Neural progenitor cell (in vitro differentiated cells): ENCODE data around the gene AJAP1. TPM values are rescaled to one million over a fixed set of nuclear protein-coding genes. Genes with fewer than 3 reads are reported as not detected.
A peak's percentile ranks its signal among the peaks of the same experiment; 100 is the strongest.

Source experiments
- DNase-seq: peaks from one replicate; pipeline ENCODE4 v3.0.0-alpha.2; 2016; ENCODE audit warnings: low spot score
- H2AFZ ChIP-seq: fragments of 200-600 bp; sonication (generic); replicated peaks from 2 replicates; pipeline ENCODE4 v1.6.1; 2016; ENCODE audit warnings: antibody characterized with exemption
- H3F3A ChIP-seq: fragments of 200-600 bp; sonication (generic); 2 replicates; pipeline ENCODE4 v1.6.1; 2016; ENCODE audit warnings: antibody characterized with exemption, low read depth
- H3K27ac ChIP-seq: fragments of 200-600 bp; sonication (generic); 2 replicates; pipeline ENCODE4 v1.5.1; 2016; ENCODE audit warnings: mild to moderate bottlenecking
- H3K27me3 ChIP-seq: fragments of 200-600 bp; sonication (generic); 2 replicates; pipeline ENCODE4 v1.6.1; 2016; ENCODE audit warnings: mild to moderate bottlenecking, moderate library complexity
- H3K36me3 ChIP-seq: fragments of 200-600 bp; sonication (generic); 2 replicates; pipeline ENCODE4 v1.5.1; 2016
- H3K4me1 ChIP-seq: fragments of 200-600 bp; sonication (generic); 2 replicates; pipeline ENCODE4 v1.6.1; 2016; ENCODE audit warnings: mixed run types
- H3K4me2 ChIP-seq: fragments of 200-600 bp; sonication (generic); 2 replicates; pipeline ENCODE4 v1.6.1; 2016
- H3K4me3 ChIP-seq: fragments of 200-600 bp; sonication (generic); 2 replicates; pipeline ENCODE4 v1.5.1; 2016
- H3K79me2 ChIP-seq: fragments of 200-600 bp; sonication (generic); 2 replicates; pipeline ENCODE4 v1.6.1; 2016; ENCODE audit warnings: low read depth
- H3K9ac ChIP-seq: fragments of 200-600 bp; sonication (generic); 2 replicates; pipeline ENCODE4 v1.6.1; 2016
- H3K9me3 ChIP-seq: fragments of 200-600 bp; sonication (generic); 2 replicates; pipeline ENCODE4 v1.5.1; 2016; ENCODE audit warnings: low read depth
- H4K20me1 ChIP-seq: fragments of 200-600 bp; sonication (generic); 2 replicates; pipeline ENCODE4 v1.6.1; 2016; ENCODE audit warnings: low read depth
- H3K27ac Mint-ChIP-seq: 3 replicates; pipeline ENCODE4 v1.8.0; 2021; ENCODE audit warnings: mixed read lengths
- H3K27me3 Mint-ChIP-seq: 2 replicates; pipeline ENCODE4 v1.8.0; 2022; ENCODE audit warnings: low read depth, mild to moderate bottlenecking, inconsistent platforms, moderate library complexity, mixed read lengths; ENCODE audit not compliant: insufficient read depth
- H3K36me3 Mint-ChIP-seq: 3 replicates; pipeline ENCODE4 v1.8.0; 2021; ENCODE audit warnings: mixed read lengths
- H3K4me1 Mint-ChIP-seq: 3 replicates; pipeline ENCODE4 v1.8.0; 2021; ENCODE audit warnings: mixed read lengths
- H3K4me3 Mint-ChIP-seq: 3 replicates; pipeline ENCODE4 v1.8.0; 2021; ENCODE audit warnings: mild to moderate bottlenecking, moderate library complexity, mixed read lengths
- H3K9me3 Mint-ChIP-seq: 3 replicates; pipeline ENCODE4 v1.8.0; 2020; ENCODE audit warnings: mixed read lengths
- CTCF ChIP-seq: fragments of 200-600 bp; sonication (generic); IDR thresholded peaks from 2 replicates; pipeline ENCODE4 v1.5.1; 2017; ENCODE audit warnings: antibody characterized with exemption, mild to moderate bottlenecking
- EZH2 ChIP-seq: fragments of 200-600 bp; sonication (generic); IDR thresholded peaks from 2 replicates; pipeline ENCODE4 v1.6.1; 2017; ENCODE audit warnings: antibody characterized with exemption, mild to moderate bottlenecking, moderate library complexity
- EZH2phosphoT487 ChIP-seq: fragments of 200-600 bp; sonication (generic); IDR thresholded peaks from 2 replicates; pipeline ENCODE4 v1.6.1; 2017; ENCODE audit warnings: antibody characterized with exemption
- total RNA-seq: library from RNA; depleted of rRNA; stranded (reverse); fragments of >200 nt; gene quantifications from 2 replicates; pipeline ENCODE4 v1.2.3, GENCODE V29; 2015; ENCODE audit warnings: low replicate concordance

The AJAP1 gene
- total RNA-seq, 1 donor from 2014 or later, result 0.21 TPM

- TF ChIP-seq EZH2 (no peak), EZH2phosphoT487 (no peak), CTCF (no peak)
- H3F3A ChIP-seq, result no peaks in the 10 kb centered on the region
- H3K79me2 ChIP-seq, result no peaks in the 10 kb centered on the region
- H3K27ac ChIP-seq, result no peak overlapping the region
- no peak for DNase-seq
- H3K4me1 Mint-ChIP-seq, result peaks cover 43% of the 10 kb centered on the region
- H3K27me3 ChIP-seq, result no peaks in the 10 kb centered on the region
- no peak overlapping the region for H3K9ac ChIP-seq
- no peak overlapping the region for H3K4me3 ChIP-seq
- H3K36me3 ChIP-seq, result no peaks in the 10 kb centered on the region
- peak overlapping the region; percentile 94 for H3K27ac Mint-ChIP-seq
- H3K4me3 Mint-ChIP-seq, result no peak overlapping the region
- no peaks in the 10 kb centered on the region for H3K9me3 Mint-ChIP-seq
- no peak overlapping the region for H2AFZ ChIP-seq
- H3K4me2 ChIP-seq, result no peak overlapping the region
- H3K27me3 Mint-ChIP-seq, result peaks cover 7% of the 10 kb centered on the region
- no peaks in the 10 kb centered on the region for H4K20me1 ChIP-seq
- H3K9me3 ChIP-seq, result no peaks in the 10 kb centered on the region
- H3K36me3 Mint-ChIP-seq, result no peaks in the 10 kb centered on the region
- peaks cover 6% of the 10 kb centered on the region for H3K4me1 ChIP-seq
Measured at GRCh38 chr1:4636644-4637380, 17.6 kb upstream of the AJAP1 start.

DNA sequence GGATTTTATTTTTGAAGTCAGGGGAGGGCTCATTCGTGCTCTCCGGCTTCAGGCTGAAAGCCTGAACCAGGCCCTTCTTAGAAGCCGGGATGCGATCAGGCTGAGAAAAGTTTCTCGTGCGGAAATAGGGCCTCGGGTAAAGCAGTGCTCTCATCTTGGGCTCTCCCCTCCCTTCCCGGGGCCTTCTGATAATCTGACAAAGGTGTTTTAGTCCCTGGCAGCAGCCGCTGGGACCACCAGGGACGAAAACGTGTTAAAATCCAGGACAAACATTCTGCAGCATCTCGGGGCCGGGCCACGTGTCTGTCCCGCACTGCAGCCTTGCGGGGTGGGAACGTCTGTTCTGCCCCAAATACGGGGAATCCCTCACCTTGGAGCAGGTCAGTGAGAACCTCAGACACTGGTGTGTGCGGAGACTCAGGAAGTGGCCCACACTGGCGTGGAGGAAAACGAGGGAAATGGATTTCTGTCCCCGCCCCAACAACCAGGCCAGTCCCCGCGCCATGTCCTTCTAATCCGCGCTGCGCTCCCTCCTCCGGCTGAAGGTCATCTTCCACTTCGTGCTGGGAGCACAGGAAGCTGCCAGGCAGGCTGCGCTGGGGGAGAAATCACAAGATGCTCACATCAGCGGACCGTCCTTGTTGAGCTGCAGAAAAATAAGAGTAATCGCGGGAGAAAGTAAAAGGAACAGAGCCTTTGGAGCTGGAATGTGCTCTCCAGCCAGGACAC, 16.6 kb upstream of the AJAP1 start:
- no peaks in the 10 kb centered on the region for H3K36me3 ChIP-seq
- H3K9ac ChIP-seq, result no peak overlapping the region
- no peak for DNase-seq
- no peak overlapping the region for H3K4me3 ChIP-seq
- TF ChIP-seq EZH2, result no peak
- TF ChIP-seq CTCF, result no peak
- no peak for TF ChIP-seq EZH2phosphoT487
- H3F3A ChIP-seq, result no peaks in the 10 kb centered on the region
- Mint-ChIP-seq H3K9me3 (no peaks in the 10 kb centered on the region), H3K4me3 (no peak overlapping the region), H3K27ac (peak overlapping the region; percentile 94), H3K4me1 (peaks cover 43% of the 10 kb centered on the region), H3K36me3 (no peaks in the 10 kb centered on the region), H3K27me3 (peaks cover 7% of the 10 kb centered on the region)
- no peaks in the 10 kb centered on the region for H3K79me2 ChIP-seq
- peaks cover 6% of the 10 kb centered on the region for H3K4me1 ChIP-seq
- no peaks in the 10 kb centered on the region for H3K9me3 ChIP-seq
- no peaks in the 10 kb centered on the region for H4K20me1 ChIP-seq
- H3K27ac ChIP-seq, result no peak overlapping the region
- H3K4me2 ChIP-seq, result no peak overlapping the region
- H3K27me3 ChIP-seq, result no peaks in the 10 kb centered on the region
- H2AFZ ChIP-seq, result peak overlapping the region; percentile 26

GRCh38 chr1:4638345-4638729, 16.1 kb upstream of the AJAP1 start:
- Mint-ChIP-seq H3K27ac (peak overlapping the region; percentile 94), H3K4me1 (peaks cover 43% of the 10 kb centered on the region), H3K4me3 (no peak overlapping the region), H3K9me3 (no peaks in the 10 kb centered on the region), H3K27me3 (peaks cover 7% of the 10 kb centered on the region), H3K36me3 (no peaks in the 10 kb centered on the region)
- TF ChIP-seq CTCF, result no peak
- no peak for TF ChIP-seq EZH2phosphoT487
- no peak for TF ChIP-seq EZH2
- Histone ChIP-seq H3K4me2 (no peak overlapping the region), H3K4me1 (peaks cover 6% of the 10 kb centered on the region), H3K9ac (no peak overlapping the region), H3F3A (no peaks in the 10 kb centered on the region), H3K27ac (no peak overlapping the region), H3K79me2 (no peaks in the 10 kb centered on the region), H3K4me3 (no peak overlapping the region), H2AFZ (peak overlapping the region; percentile 26), H3K9me3 (no peaks in the 10 kb centered on the region), H4K20me1 (no peaks in the 10 kb centered on the region), H3K27me3 (no peaks in the 10 kb centered on the region), H3K36me3 (no peaks in the 10 kb centered on the region)
- DNase-seq, result no peak
